Suprapubic skin (tissue), 3 donors: ENCODE measurements around the gene NOS1AP.

Source experiments
- POLR2A ChIP-seq, 2 donors: fragments of 450-650 bp; IDR thresholded peaks; one replicate each; pipeline ENCODE4 v1.6.1; 2017; ENCODE audit warnings: antibody characterized with exemption in 2 of 2, mild to moderate bottlenecking in 2 of 2, moderate library complexity in 2 of 2
- TF ChIP-seq, protein P1 (sequence below), 2 donors: fragments of 200-600 bp in 1 of 2; fragments of 450-650 bp in 1 of 2; sonication (generic) in 1 of 2; IDR thresholded peaks; one replicate each; pipeline ENCODE4 v1.5.1; 2016 to 2019; ENCODE audit warnings: antibody characterized with exemption in 2 of 2, mild to moderate bottlenecking in 1 of 2, moderate library complexity in 1 of 2

DNA sequence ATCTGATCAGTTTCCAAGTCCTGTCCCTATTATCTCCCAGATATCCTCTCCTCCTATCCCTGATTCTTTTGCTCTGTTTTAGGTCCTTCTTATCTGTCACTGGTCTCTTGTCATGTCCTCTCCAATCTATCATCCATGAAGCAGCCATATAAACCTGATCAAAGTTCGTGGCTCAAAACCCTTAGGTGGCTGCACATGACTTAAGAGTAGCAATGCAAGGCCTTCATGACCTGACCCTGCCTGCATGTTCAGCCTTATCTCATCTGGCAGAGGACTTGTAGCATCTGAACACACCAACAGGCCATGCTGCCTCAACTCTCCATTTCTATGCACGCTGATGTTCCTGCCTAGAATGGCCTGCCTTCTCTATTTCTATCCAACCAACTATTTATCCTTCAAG is 65.2 kb downstream of the NOS1AP start:
- TF ChIP-seq POLR2A (IDR thresholded peaks at IDR 0.05) = no peak
- TF ChIP-seq, protein P1, sequence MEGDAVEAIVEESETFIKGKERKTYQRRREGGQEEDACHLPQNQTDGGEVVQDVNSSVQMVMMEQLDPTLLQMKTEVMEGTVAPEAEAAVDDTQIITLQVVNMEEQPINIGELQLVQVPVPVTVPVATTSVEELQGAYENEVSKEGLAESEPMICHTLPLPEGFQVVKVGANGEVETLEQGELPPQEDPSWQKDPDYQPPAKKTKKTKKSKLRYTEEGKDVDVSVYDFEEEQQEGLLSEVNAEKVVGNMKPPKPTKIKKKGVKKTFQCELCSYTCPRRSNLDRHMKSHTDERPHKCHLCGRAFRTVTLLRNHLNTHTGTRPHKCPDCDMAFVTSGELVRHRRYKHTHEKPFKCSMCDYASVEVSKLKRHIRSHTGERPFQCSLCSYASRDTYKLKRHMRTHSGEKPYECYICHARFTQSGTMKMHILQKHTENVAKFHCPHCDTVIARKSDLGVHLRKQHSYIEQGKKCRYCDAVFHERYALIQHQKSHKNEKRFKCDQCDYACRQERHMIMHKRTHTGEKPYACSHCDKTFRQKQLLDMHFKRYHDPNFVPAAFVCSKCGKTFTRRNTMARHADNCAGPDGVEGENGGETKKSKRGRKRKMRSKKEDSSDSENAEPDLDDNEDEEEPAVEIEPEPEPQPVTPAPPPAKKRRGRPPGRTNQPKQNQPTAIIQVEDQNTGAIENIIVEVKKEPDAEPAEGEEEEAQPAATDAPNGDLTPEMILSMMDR (IDR thresholded peaks at IDR 0.05) = no peak
